K562 (cell line): Measurements from ENCODE around the gene ANKRD24. TPM values are rescaled to one million over a fixed set of nuclear protein-coding genes. Genes with fewer than 3 reads are reported as not detected.

Source experiments
- IRF2 ChIP-seq: sonication (generic); formaldehyde crosslinking; IDR thresholded peaks from 2 replicates; pipeline ENCODE4 v1.8.1; 2022; ENCODE audit warnings: mild to moderate bottlenecking, missing genetic modification reagents
- NR2C1 ChIP-seq, 2 experiments: fragments of 450-650 bp; IDR thresholded peaks; 2 replicates each; pipeline ENCODE4 v1.6.1; 2017; ENCODE audit warnings: mild to moderate bottlenecking in 2 of 2, antibody characterized with exemption in 1 of 2, inconsistent platforms in 1 of 2, missing compliant biosample characterization in 1 of 2, missing genetic modification characterization in 1 of 2
- SREBF2 ChIP-seq: sonication (generic); formaldehyde crosslinking; IDR thresholded peaks from 2 replicates; pipeline ENCODE4 v1.4.0; 2020; ENCODE audit warnings: mild to moderate bottlenecking, missing genetic modification reagents
- U2AF2 ChIP-seq: fragments of 200-400 bp; formaldehyde crosslinking; optimal IDR thresholded peaks from 2 replicates; pipeline ENCODE3; 2017; ENCODE audit warnings: low read depth, mild to moderate bottlenecking, low read length
- ZFPM2 ChIP-seq: fragments of 250-450 bp; sonication (Bioruptor Pico); IDR thresholded peaks from 2 replicates; pipeline ENCODE4 v1.5.1; 2022; ENCODE audit warnings: mild to moderate bottlenecking
- polyA plus RNA-seq, 8 experiments: library from polyadenylated mRNA; depleted of rRNA in 4 of 8; stranded (reverse) in 5 of 8; unstranded in 3 of 8; fragments of >200 nt; fragmentation: Nextera tagmentation in 2 of 8; fragmentation: Illumina TruSeq in 1 of 8; extraction: Ambion mirVana in 2 of 8; extraction: Trizol in 1 of 8; gene quantifications; 2 replicates each; pipeline versions ENCODE4 v1.2.1 to v1.2.3, GENCODE V29; 2011 to 2014; ENCODE audit warnings: inconsistent platforms in 1 of 8, missing spikeins in 1 of 8
- total RNA-seq, 7 experiments: library from RNA; depleted of rRNA in 6 of 7; stranded (reverse); fragments of >200 nt in 6 of 7; fragmentation: Illumina TruSeq in 2 of 7; extraction: Trizol in 2 of 7; gene quantifications; 2 replicates each; pipeline versions ENCODE4 v1.2.1 to v1.2.3, GENCODE V29; 2011 to 2021; ENCODE audit warnings: low replicate concordance in 1 of 7
- TF ChIP-seq, protein P1 (sequence below): fragments of 450-650 bp; conservative IDR thresholded peaks from 2 replicates; pipeline ENCODE4 v1.6.1; 2016; ENCODE audit warnings: missing genetic modification characterization, low read depth, mild to moderate bottlenecking, missing compliant biosample characterization, moderate library complexity
- TF ChIP-seq, protein P2 (sequence below): fragments of 450-650 bp; formaldehyde crosslinking; IDR thresholded peaks from 2 replicates; pipeline ENCODE4 v1.4.0; 2020; ENCODE audit warnings: mild to moderate bottlenecking, moderate library complexity
- TF ChIP-seq, protein P3 (sequence below): fragments of 250-450 bp; sonication (Bioruptor Pico); IDR thresholded peaks from 2 replicates; pipeline ENCODE4 v1.9.0; 2021; ENCODE audit warnings: mild to moderate bottlenecking, inconsistent platforms
- TF ChIP-seq, protein P4 (sequence below): fragments of 450-650 bp; IDR thresholded peaks from 2 replicates; pipeline ENCODE4 v1.7.1; 2018; ENCODE audit warnings: mild to moderate bottlenecking, low read depth; ENCODE audit not compliant: partially characterized antibody
- TF ChIP-seq, protein P5 (sequence below): sonication (generic); formaldehyde crosslinking; IDR thresholded peaks from 2 replicates; pipeline ENCODE4 v1.9.0; 2022; ENCODE audit warnings: mild to moderate bottlenecking, missing genetic modification reagents
- TF ChIP-seq, protein P6 (sequence below): fragments of 250-450 bp; sonication (Bioruptor Pico); IDR thresholded peaks from 2 replicates; pipeline ENCODE4 v1.8.0; 2022; ENCODE audit warnings: moderate library complexity, mild to moderate bottlenecking, inconsistent platforms
- TF ChIP-seq, protein P7 (sequence below): sonication (generic); formaldehyde crosslinking; IDR thresholded peaks from 2 replicates; pipeline ENCODE4 v1.8.1; 2023; ENCODE audit warnings: missing genetic modification reagents, mild to moderate bottlenecking, borderline replicate concordance

The ANKRD24 gene
- total and polyA plus RNA-seq, 9 of the 15 experiments (the other 6 are each of a cell fraction or from before 2014, with no cell fraction given) = 0.07 to 0.12 (median 0.09) TPM; not detected in 5

DNA sequence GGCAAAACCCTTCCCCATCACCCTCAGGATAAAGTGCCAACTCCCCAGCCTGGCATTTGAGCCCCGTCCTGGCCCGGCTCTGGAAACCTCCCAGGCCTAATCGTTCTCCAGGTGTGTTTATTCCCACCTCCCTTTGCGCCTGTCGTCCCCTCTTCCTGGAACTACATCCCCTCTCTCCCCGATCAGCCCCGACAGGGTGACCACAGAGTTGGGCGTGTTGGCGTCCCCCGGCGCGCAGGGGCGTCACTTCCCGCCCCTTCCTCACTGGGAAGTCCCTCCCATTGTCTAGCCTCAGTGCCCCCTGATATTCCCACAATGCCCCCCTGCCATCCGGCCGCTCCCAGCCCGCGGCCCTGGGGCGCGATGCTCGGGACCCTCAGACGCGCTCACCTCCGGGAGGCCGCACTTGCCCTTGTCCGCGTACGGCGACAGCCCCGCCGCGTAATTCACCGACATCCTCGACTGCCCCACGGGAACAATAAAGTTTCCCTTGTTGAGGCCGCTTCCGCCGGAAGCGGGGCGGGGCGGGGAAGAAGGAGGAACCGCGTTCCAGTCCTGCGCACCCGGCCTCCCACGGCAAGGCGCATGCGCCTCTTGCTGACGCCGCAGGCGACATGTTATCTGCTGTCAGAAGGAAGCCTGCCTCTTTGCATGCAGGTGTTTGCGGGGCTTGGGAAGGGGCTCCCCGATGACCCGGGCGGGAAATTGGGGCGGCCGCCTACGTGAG is at the start of gene ANKRD24, which contains the start of gene SIRT6 (continued):
- TF ChIP-seq, protein P1, sequence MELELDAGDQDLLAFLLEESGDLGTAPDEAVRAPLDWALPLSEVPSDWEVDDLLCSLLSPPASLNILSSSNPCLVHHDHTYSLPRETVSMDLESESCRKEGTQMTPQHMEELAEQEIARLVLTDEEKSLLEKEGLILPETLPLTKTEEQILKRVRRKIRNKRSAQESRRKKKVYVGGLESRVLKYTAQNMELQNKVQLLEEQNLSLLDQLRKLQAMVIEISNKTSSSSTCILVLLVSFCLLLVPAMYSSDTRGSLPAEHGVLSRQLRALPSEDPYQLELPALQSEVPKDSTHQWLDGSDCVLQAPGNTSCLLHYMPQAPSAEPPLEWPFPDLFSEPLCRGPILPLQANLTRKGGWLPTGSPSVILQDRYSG (tag) = no peak
- TF ChIP-seq IRF2 (CRISPR knock-in tag) (no peak), SREBF2 (CRISPR knock-in tag) (no peak), U2AF2 (no peak), ZFPM2 (CRISPR knock-in tag) (no peak), NR2C1 (IDR thresholded peaks at IDR 0.05) (no peak), NR2C1 (tag; IDR thresholded peaks at IDR 0.05) (no peak)
- TF ChIP-seq, protein P2, sequence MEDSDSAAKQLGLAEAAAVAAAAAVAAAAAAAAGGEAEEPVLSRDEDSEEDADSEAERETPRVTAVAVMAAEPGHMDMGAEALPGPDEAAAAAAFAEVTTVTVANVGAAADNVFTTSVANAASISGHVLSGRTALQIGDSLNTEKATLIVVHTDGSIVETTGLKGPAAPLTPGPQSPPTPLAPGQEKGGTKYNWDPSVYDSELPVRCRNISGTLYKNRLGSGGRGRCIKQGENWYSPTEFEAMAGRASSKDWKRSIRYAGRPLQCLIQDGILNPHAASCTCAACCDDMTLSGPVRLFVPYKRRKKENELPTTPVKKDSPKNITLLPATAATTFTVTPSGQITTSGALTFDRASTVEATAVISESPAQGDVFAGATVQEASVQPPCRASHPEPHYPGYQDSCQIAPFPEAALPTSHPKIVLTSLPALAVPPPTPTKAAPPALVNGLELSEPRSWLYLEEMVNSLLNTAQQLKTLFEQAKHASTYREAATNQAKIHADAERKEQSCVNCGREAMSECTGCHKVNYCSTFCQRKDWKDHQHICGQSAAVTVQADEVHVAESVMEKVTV (CRISPR knock-in tag) = no peak
- TF ChIP-seq, protein P3, sequence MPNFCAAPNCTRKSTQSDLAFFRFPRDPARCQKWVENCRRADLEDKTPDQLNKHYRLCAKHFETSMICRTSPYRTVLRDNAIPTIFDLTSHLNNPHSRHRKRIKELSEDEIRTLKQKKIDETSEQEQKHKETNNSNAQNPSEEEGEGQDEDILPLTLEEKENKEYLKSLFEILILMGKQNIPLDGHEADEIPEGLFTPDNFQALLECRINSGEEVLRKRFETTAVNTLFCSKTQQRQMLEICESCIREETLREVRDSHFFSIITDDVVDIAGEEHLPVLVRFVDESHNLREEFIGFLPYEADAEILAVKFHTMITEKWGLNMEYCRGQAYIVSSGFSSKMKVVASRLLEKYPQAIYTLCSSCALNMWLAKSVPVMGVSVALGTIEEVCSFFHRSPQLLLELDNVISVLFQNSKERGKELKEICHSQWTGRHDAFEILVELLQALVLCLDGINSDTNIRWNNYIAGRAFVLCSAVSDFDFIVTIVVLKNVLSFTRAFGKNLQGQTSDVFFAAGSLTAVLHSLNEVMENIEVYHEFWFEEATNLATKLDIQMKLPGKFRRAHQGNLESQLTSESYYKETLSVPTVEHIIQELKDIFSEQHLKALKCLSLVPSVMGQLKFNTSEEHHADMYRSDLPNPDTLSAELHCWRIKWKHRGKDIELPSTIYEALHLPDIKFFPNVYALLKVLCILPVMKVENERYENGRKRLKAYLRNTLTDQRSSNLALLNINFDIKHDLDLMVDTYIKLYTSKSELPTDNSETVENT (CRISPR knock-in tag) = peak; percentile 71; the same call in 1 of the 2 replicates
- TF ChIP-seq, protein P4, sequence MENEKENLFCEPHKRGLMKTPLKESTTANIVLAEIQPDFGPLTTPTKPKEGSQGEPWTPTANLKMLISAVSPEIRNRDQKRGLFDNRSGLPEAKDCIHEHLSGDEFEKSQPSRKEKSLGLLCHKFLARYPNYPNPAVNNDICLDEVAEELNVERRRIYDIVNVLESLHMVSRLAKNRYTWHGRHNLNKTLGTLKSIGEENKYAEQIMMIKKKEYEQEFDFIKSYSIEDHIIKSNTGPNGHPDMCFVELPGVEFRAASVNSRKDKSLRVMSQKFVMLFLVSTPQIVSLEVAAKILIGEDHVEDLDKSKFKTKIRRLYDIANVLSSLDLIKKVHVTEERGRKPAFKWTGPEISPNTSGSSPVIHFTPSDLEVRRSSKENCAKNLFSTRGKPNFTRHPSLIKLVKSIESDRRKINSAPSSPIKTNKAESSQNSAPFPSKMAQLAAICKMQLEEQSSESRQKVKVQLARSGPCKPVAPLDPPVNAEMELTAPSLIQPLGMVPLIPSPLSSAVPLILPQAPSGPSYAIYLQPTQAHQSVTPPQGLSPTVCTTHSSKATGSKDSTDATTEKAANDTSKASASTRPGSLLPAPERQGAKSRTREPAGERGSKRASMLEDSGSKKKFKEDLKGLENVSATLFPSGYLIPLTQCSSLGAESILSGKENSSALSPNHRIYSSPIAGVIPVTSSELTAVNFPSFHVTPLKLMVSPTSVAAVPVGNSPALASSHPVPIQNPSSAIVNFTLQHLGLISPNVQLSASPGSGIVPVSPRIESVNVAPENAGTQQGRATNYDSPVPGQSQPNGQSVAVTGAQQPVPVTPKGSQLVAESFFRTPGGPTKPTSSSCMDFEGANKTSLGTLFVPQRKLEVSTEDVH = peak; percentile 89
- TF ChIP-seq, protein P5, sequence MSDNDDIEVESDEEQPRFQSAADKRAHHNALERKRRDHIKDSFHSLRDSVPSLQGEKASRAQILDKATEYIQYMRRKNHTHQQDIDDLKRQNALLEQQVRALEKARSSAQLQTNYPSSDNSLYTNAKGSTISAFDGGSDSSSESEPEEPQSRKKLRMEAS (CRISPR knock-in tag) = peak; percentile 37
- TF ChIP-seq, protein P6, sequence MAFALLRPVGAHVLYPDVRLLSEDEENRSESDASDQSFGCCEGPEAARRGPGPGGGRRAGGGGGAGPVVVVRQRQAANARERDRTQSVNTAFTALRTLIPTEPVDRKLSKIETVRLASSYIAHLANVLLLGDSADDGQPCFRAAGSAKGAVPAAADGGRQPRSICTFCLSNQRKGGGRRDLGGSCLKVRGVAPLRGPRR (CRISPR knock-in tag) = no peak
- TF ChIP-seq, protein P7, sequence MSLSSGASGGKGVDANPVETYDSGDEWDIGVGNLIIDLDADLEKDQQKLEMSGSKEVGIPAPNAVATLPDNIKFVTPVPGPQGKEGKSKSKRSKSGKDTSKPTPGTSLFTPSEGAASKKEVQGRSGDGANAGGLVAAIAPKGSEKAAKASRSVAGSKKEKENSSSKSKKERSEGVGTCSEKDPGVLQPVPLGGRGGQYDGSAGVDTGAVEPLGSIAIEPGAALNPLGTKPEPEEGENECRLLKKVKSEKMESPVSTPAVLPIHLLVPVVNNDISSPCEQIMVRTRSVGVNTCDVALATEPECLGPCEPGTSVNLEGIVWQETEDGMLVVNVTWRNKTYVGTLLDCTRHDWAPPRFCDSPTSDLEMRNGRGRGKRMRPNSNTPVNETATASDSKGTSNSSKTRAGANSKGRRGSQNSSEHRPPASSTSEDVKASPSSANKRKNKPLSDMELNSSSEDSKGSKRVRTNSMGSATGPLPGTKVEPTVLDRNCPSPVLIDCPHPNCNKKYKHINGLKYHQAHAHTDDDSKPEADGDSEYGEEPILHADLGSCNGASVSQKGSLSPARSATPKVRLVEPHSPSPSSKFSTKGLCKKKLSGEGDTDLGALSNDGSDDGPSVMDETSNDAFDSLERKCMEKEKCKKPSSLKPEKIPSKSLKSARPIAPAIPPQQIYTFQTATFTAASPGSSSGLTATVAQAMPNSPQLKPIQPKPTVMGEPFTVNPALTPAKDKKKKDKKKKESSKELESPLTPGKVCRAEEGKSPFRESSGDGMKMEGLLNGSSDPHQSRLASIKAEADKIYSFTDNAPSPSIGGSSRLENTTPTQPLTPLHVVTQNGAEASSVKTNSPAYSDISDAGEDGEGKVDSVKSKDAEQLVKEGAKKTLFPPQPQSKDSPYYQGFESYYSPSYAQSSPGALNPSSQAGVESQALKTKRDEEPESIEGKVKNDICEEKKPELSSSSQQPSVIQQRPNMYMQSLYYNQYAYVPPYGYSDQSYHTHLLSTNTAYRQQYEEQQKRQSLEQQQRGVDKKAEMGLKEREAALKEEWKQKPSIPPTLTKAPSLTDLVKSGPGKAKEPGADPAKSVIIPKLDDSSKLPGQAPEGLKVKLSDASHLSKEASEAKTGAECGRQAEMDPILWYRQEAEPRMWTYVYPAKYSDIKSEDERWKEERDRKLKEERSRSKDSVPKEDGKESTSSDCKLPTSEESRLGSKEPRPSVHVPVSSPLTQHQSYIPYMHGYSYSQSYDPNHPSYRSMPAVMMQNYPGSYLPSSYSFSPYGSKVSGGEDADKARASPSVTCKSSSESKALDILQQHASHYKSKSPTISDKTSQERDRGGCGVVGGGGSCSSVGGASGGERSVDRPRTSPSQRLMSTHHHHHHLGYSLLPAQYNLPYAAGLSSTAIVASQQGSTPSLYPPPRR (CRISPR knock-in tag) = no peak
